CD4-positive, alpha-beta T cell treated with Interleukin-4 for 1 hour (primary cell): ENCODE results near the gene ACSL1.
"Not testable (repeated sequence)": the region's sequence is repeated elsewhere in the genome, so short reads cannot be mapped to it uniquely, and the experiment has no call there.

Experiments
- DNase-seq, 2 donors: peaks; one replicate each; pipeline ENCODE4 v3.0.0-alpha.2; 2020 to 2022

The ACSL1 gene

DNA sequence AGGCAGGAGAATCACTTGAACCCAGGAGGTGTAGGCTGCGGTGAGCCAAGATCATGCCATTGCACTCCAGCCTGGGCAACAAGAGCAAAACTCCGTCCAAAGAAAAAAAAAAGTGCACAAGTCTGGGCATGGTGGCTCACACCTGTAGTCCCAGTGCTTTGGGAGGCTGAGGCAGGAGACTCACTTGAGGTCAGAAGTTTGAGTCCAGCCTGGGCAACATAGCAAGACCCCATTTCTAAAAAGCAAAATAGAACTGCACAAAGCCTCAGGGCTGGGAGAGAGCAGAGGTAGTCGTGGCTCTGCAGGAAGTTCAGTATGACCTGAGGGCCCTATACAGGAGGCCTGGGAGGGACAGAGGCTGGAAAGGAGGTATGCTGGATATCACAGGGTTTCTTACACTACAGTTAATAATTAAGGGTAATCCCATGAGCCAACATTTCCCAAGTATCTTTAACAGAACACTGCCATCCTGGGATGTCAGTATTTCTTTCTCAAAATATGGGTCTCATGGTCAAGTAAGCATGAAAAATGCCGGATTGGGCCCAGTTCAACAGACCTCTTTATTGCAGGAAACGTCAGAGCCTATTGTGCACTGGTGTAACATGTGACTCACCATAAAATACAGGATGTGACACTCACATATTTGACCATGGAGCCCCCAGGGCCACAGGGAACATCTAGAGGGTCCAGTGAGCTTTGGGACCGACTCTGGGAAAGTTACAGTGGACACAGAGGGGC, 37.8 kb downstream of the ACSL1 start:
- DNase-seq: no peak

DNA sequence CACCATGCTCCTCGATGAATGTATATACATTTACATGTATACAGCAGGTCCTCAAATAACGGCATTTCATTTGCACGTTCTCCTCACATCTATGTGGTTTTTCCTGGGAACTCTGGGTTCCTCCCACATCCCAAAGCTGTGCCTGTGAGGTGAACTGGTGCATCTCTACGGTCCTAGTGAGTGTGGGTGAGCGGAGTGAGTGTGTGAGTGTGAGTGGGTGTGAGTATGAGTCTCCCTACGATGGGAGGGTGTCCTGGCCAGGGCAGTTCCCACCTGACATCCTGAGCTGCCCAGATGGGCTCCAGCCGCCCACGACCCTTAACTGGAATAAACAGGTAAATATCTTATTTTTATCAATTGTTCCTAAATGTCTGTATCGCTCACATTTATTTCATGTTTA, 40.0 kb downstream of the ACSL1 start:
- no peak for DNase-seq

DNA sequence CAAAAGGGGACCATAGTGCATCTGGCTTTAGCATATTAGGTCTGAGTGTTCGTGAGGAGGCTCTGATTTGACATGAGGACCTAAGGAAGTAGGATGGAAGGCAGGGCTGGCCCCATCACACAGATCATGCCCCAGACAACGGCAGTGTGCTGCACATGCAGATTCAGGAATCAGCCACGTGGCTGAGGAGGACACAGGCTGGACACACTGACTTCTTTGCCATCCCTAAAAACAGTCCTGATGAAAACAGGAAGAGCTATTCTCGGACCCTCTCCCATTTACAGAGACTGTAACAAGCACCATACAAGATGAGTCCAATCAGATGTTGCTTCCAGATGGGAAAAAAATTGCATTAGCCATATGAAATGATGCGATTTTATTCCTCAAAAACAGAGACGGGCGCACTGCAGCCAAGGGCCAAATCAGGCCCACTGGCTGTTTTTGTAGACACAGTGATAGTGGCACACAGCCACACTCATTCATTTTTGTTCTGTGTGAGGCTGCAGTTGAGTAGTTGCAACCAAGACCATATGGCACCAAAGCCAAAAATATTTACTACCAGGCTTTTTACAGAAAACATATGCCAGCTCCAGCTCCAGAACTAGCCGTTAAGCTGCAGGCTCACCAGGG, 41.0 kb downstream of the ACSL1 start:
- no peak for DNase-seq

DNA sequence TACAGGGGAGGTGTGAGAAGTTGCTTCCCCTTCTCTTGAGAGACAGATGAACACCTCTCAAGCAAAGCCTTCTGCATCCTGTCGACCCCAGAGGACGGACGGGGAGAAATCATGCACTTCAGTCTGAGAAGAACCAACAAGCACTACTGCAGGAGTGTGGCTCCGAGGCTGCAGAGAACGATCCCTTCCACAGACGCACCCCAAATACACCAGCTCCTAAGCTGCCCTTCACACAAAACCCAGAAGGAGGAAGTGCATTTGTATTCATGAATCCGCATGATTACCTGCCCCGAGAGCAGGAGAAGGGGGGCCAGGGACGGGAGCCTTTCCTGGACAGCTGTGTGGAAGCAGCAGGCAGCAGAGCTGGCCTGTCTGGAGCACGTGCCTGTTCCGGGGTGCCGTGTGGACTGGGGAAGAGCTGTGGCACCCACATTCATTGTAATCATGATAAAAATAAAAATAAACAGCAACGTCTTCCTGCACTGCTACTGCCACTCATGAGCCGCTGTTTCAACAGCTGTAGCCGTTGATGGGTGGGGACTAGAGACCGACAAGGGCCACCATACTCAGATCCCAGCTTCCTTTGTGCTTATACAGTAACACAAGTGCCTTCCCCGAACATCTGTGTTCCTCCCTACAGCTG, 42.9 kb downstream of the ACSL1 start:
- DNase-seq: no peak

DNA sequence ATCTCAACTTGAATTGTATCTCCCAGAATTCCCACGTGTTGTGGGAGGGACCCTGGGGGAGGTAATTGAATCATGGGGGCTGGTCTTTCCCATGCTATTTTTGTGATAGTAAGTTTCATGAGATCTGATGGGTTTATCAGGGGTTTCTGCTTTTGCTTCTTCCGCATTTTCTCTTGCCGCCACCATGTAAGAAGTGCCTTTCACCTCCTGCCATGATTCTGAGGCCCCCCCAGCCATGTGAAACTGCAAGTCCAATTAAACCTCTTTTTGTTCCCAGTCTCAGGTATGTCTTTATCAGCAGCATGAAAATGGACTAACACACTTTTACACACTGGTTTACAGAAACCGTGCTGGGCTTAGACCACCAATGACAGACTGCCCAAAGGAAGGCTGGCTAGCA, 46.6 kb downstream of the ACSL1 start:
- not testable (repeated sequence) for DNase-seq

DNA sequence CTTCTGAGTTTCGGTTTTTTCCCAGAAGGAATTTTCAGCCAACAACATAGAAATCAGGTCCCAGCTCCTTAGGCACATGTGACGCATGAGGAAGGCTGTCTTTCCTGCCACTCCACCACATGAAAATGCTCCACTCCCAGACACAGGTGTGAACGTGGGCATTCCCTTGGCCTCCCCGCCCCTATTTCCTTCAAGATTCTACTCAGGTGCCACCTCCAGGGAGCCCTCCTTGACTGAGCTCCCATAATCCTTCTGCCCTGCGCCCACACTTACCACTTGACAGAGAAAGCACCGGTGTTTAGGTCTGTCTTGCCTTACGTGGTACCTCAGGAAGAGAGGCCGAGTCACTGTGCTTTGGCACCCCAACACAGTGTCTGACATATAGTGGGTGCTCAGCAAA, 47.4 kb downstream of the ACSL1 start:
- DNase-seq: no peak

DNA sequence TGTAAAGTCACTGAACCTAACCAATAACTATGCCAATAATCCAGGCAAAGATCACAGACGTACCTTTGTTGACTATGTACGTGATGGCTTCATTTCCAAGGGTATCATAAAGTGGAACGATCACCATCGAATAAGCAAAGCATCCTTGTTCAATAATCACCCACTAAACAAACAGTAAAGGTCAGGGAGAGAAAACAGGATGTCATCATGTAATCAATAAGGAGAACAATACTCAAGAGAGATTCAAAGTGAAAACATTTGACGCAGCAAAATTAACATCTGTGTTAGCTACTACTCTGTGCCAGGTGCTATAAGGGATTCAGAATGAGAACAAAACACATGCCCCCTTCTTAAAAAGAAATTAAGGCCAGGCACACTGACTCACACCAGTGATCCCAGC, 48.9 kb downstream of the ACSL1 start:
- no peak for DNase-seq

DNA sequence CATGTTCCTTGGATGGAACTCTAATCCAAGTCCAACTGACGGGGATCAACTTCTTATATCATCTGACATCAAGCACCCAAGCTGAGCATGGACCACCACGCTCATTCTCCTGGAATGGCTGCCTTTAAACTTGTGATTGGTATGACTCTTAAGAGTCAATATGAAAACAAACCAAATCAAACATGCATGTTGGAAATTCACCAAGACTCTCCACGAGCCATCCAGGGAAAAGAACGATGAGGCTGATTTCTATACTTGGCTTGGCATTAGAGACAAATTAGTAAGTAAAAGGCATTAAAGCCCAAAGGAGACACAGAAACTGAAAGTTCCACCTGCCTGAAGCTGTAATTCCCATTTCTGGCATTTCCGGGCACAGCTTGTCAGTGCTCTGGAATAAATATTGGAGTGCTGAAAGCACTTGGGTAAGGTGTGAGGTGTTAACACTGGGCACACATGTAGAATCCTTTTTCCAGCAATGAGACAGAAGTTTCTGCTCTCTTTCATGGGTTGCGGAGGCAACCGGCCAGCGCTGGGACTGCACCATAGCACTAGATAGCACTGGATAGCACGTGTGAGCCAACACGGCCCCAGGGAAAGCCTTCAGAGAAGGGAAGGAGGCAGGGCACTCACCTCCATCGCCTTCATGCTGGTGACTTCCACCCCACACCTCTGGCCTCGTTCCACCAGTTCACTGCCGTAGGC, 49.8 kb downstream of the ACSL1 start:
- no peak for DNase-seq

DNA sequence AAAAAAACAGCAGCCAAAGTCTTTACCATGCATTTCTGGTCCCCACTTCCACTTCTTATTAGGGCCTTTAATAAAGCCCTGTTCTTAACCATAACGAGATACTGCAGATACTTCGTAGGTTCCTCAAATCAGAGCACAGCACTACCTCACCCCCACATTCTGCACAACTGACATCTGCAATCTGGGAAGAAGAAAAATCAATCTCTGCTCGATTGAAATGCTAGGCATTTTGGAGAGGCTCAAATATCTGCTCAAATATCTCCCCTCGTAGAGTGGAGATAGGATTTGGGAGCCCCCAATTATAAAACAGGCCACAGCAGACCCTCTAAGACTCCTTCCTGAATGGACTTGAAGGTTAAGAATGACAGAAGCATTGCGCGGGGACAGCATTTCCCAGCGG, 51.6 kb downstream of the ACSL1 start:
- no peak for DNase-seq

DNA sequence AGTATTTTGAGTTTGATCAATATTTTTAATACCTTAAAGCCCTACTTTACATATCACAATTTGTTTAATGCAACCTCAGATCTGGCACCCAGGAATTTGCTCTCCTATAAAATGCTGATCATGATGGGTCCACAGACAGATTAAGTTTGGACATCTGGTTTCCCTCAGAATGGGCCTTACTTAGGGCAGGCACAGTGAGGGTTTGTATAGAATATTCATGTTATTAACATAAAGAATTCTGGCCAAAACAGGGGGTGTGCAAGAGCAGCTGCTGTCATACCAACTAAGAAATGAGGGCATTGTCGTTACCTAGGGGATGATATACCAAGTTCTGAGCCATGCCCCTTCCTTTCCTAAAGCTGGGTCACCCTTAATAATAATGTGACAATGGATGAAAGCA, 54.4 kb downstream of the ACSL1 start:
- no peak for DNase-seq

DNA sequence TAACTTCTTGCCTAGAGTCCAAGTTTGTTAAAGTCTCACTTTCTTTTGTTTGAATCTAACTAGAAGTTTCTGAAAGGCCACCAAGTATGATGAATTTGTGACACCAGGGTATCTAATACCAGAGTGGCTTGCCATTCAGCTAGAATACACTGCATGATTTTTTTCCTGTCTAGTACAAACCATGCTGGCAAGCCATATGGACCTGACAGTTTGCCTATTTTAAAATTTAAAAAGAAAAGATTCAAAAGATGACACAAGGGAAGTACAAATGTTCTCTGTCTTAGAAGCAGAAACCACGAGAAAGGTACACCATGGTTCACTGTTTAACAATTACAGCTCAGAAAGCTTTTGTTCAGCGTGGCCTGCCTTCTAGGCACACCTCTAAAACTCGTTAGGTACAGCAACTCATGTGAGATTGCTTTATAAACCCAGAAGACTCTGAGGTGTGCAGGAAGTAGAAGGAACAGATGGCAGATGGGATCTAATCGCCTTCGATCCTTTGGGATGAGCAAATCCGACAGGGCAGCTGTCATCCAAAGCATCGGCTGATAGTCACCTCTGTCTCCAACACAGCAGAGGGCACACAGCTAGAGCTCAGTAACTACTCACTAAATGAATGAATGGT, 56.5 kb downstream of the ACSL1 start:
- no peak for DNase-seq

DNA sequence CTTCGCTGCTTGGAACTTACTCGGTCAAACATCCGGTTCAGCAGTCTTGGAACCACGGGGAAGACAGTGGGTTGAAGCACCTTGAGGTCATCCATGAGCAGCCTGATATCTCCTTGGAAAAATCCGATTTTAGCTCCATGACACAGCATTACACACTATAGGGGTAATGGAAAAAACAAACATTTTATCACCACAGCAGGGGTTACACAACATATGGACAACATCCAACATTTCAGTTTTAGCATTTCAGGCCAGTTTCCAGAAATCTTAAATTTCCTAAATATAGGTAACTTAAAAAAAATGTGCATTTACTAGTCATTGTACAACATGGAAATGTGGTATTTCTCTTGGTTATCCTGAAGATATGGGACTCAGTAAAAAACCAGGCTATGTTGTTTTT, 57.5 kb downstream of the ACSL1 start:
- no peak for DNase-seq

DNA sequence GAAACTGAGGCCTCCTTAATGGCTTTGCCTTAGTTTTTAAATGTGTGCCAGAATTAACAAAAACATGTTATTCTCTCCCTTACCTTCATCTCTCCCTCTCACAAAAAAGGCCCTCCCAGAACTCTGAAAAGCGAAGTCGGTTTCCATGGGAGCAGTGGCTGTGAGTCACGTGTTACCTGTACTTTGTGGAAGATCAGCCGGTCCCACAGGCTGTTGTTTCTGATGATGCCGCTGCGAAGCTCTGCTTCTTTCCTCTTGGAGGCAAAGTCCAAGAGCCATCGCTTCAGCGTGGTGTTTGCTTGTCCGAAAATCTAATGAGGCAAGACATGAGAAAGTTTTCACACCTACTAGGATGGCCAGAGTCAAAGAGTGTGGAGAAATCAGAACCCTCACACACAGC, 59.3 kb downstream of the ACSL1 start:
- DNase-seq: no peak

DNA sequence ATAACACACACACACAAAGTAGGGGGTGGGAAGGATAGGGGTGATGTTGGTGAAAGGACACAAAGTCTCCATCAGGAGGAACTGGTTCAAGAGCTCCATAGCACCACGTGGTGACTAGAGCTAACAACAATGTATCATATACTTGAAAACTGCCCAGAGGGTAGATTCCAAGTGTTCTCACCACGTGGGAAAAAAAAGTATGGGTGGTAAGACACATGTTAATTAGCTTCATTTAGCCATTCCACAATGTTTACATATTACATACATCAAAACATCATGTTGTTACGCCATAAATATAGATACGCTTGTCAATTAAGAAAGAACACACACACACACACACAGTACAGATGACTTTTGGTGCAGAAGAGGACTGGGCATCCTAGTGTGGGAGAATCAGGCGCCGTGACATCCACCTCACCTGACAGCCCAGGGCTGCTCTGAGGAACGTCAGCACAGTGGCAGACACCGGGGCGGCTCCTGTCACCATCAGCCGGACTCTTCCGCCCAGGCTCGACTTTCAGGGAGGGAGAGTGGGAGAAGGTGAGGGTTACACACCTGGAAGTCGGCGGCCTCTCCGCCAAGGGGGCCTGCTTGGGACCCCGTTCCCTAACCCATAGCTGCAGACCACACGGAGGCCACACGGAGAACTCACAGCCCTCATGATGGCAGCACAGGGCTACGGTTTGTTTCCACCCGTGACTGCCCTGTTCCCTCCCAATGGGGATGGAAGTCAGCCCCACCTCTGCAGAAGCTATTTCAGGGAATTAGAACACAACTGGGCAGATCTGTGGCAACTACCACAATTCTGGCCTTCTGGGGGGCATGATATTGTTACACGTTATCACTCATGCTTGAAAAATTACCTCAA, 60.1 kb downstream of the ACSL1 start:
- no peak for DNase-seq

DNA sequence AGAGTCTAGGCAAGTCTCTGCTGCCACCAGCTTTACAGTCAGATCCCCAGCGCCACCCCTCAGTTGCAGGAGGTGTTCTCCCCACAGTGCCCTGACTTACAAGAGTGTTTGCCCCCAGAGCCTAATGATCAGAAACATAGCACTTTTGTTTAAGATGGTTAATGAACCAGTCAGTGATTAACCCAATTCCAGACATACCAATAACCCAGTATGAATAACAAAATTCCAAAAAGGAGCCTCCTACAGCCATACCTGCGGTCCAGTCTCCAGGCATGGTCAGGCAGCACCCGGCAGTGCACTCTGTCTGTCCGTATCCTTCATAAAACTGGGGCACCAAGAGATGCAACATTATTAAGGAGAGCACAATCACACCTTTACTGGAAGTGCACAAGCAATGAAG, 61.2 kb downstream of the ACSL1 start:
- DNase-seq: no peak

DNA sequence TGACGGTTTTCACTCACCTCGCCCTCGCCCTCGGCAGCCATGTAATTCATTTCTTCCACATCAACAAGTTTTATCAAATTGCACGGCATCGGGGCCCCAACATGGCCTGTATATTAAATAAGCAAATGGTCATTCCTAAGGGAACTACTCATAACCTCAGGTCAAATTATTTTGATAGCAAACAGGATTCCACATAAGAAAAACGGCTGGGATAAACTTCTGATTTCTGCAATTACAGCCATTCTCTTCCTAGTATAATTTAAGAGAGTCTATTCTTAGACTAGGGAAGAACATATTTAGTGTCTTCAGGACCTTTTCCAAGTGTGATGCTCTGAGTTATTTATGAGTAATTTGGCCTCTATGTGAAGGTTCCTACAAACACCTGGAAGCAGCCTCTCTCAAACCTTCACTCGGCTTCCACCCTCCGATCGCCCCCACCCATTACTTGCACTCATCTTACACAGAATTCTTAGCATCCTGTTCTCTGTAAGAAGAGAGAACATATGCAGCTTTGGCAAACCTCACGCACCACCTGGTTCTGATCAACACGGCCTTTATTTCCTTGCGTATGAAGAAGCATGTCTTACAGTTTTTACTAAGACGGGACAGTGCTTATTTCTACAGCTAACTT, 62.5 kb downstream of the ACSL1 start:
- DNase-seq: no peak

DNA sequence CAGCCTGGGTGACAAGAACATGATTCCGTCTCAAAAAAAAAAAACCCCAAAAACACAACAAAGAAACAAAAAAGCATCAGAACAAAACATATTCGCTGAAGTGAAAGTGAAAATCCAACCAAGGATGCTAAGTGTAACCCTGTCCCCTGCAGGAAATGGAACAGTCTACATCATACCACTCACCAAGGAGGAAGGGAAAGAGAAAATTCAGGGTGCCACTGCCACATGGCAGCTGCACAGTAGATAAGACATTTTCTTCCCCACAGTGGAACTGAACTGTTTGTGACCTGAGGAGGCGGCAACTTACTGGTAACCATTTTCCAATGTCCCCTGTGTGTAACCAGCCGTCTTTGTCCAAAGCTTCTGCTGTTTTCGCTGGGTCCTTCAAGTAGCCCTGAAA, 63.7 kb downstream of the ACSL1 start:
- DNase-seq: peak; percentile 23 to 70

DNA sequence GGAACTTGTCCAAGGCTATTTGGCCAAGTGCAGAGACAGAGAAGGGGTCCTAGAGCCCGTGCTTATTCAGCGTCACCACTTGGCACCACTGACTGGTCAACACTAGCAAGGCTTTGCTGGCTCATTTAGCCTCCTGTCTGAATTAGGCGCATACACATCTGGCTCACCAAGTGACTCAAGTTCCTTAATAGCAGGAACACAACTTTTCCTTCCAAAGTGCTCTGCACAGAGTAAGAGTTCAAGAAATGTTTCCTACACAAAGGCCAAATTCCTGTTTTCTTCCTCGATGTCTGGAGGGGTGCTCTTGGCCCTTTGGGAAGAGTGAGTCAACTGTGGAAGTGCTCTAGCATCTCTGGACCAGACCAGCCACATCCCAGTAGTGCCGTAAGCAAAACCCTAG, 65.1 kb downstream of the ACSL1 start:
- DNase-seq: no peak

DNA sequence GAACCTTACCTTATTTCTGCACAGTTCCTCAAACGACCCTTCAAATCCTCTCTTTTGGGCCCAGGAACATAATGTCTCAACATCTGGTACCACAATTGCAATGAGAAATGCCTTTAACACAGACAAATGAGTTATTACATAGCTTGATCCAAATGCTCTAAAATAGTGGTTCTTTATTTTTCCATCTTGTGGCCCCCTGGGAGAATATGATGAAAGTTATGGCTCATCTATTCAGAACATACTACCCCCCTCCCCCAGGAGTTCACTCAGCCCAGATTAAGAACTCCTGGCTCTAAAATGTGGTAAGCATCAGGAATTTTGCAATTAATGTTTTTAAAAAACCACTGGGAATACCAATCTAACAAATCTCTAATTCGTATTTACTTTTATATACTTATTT, 68.0 kb downstream of the ACSL1 start:
- DNase-seq: no peak

DNA sequence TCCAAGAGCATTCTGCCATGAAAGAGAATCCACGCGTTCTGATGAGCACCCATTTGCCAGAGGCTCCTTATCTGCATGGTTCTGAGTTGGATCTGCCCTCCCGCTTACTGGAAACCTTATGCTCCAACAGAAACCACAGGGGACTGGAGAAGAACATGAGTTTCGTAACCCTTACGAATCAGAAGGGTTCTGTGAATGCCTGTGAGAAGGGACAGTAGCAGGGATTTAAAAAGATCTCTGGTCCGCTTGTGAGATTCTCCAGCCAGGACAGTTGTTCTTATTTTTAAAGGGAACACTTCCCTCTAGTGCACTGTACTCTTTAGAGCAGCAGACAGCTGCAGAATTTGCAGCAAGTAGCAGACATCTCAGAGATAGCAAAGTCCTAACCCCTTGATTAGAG, 69.4 kb downstream of the ACSL1 start:
- DNase-seq: no peak

DNA sequence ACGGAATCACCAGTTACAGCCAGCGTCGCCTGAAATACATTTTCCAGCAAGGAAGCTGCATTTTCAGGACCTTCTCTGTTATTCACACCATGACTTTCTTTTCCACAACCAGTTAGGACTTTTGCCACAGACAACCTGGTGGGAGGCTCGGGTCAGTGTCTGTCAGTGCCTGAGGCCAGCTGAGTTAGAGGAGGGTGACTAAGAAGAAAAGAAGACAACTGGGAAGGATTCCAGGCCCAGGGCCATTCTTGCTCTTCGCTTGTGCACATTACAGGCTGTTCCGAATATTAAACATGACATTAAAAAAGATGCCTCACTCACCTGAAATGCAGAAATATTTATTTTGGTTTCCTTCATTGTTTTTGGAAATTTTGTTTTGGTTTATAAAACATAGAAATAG, 70.5 kb downstream of the ACSL1 start:
- no peak for DNase-seq
